BJ (cell line): Measurements from ENCODE around the gene PMP22. TPM values are rescaled to one million over a fixed set of nuclear protein-coding genes. Genes with fewer than 3 reads are reported as not detected.
A peak's percentile ranks its signal among the peaks of the same experiment; 100 is the strongest.

ENCODE experiments used
- CTCF ChIA-PET: fragments of 350-600 bp; formaldehyde crosslinking; extraction: SDS; loops from one replicate; lab custom pipeline; 2021; ENCODE audit warnings: antibody characterized with exemption, inconsistent platforms; lab: Yijun Ruan, JAX
- POLR2A ChIA-PET: fragments of 300-600 bp; sonication (Branson Sonifier 250); formaldehyde crosslinking; extraction: SDS; loops from one replicate; lab custom pipeline; 2021; ENCODE audit warnings: antibody characterized with exemption; lab: Charles Lee
- DNase-seq: peaks from one replicate; pipeline ENCODE4 v3.0.0-alpha.2; 2011; ENCODE audit warnings: low read depth
- H3K27me3 ChIP-seq: 2 replicates; pipeline ENCODE4 v1.6.0; 2011; ENCODE audit warnings: low read length; ENCODE audit not compliant: control insufficient read depth, insufficient read depth
- H3K36me3 ChIP-seq: 2 replicates; pipeline ENCODE4 v1.5.1; 2011; ENCODE audit warnings: low read length; ENCODE audit not compliant: control insufficient read depth, insufficient read depth
- H3K4me3 ChIP-seq: 2 replicates; pipeline ENCODE4 v1.5.1; 2011; ENCODE audit warnings: low read depth, mild to moderate bottlenecking, control low read depth, low read length
- CTCF ChIP-seq: IDR thresholded peaks from 2 replicates; pipeline ENCODE4 v1.5.1; 2011; ENCODE audit warnings: low read depth, mild to moderate bottlenecking, control low read depth, inconsistent platforms, low read length, moderate library complexity; ENCODE audit not compliant: insufficient read depth
- polyA plus RNA-seq: library from polyadenylated mRNA; depleted of rRNA; stranded (reverse); fragments of >200 nt; gene quantifications from 2 replicates; pipeline ENCODE4 v1.2.3, GENCODE V29; 2011

The PMP22 gene
- polyA plus RNA-seq, 1 experiment, result 208 TPM

GRCh38 chr17:15278924-15279477, 13.9 kb upstream of the PMP22 start:
- no peak for TF ChIP-seq CTCF
- DNase-seq, result peak; percentile 72
- H3K27me3 ChIP-seq, result no peaks in the 10 kb centered on the region; the same call in 1 of the 2 replicates
- no peak overlapping the region for H3K4me3 ChIP-seq
- ChIA-PET CTCF (interaction anchor here (1.1 kb wide), 1 partner anchor 224 kb away, joined by 4 read pairs; no protein-coding TSS in a partner anchor), POLR2A (no interaction called here)
- H3K36me3 ChIP-seq, result no peaks in the 10 kb centered on the region

GRCh38 chr17:15278380-15278779, 13.3 kb upstream of the PMP22 start:
- ChIA-PET POLR2A (no interaction called here), CTCF (interaction anchor here (1.1 kb wide), 1 partner anchor 15 kb away, joined by 3 read pairs; no protein-coding TSS in a partner anchor)
- no peak for DNase-seq
- no peaks in the 10 kb centered on the region; the same call in 1 of the 2 replicates for H3K27me3 ChIP-seq
- TF ChIP-seq CTCF, result no peak
- H3K36me3 ChIP-seq, result no peaks in the 10 kb centered on the region
- H3K4me3 ChIP-seq, result no peak overlapping the region

DNA sequence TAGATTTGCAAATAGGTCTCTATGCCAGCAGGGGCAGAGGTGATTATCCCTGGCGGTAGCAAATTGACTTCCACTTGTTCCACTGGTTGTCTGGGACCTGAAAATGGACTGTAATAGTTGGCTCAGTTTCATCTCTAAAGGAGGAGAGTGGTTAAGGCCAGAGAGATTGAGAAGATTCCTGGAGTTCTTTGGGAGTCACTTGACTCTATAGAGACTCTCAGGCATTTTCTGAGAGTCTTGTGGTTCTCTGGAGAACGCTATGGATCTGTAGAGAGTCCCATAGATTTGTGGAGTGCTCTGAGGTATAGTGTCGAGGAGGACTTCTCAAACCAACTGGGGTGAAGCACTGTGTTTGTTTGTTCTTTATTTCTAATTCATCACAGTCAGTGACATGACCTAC, 8.9 kb upstream of the PMP22 start:
- Histone ChIP-seq H3K4me3 (no peak overlapping the region), H3K36me3 (no peaks in the 10 kb centered on the region), H3K27me3 (peaks cover 1% of the 10 kb centered on the region; the same call in 1 of the 2 replicates)
- ChIA-PET CTCF (interaction anchor here (0.6 to 1.6 kb wide), 2 partner anchors 228 to 676 kb away, joined by 3 read pairs; no protein-coding TSS in a partner anchor), POLR2A (no interaction called here)
- TF ChIP-seq CTCF, result no peak
- DNase-seq, result no peak

DNA sequence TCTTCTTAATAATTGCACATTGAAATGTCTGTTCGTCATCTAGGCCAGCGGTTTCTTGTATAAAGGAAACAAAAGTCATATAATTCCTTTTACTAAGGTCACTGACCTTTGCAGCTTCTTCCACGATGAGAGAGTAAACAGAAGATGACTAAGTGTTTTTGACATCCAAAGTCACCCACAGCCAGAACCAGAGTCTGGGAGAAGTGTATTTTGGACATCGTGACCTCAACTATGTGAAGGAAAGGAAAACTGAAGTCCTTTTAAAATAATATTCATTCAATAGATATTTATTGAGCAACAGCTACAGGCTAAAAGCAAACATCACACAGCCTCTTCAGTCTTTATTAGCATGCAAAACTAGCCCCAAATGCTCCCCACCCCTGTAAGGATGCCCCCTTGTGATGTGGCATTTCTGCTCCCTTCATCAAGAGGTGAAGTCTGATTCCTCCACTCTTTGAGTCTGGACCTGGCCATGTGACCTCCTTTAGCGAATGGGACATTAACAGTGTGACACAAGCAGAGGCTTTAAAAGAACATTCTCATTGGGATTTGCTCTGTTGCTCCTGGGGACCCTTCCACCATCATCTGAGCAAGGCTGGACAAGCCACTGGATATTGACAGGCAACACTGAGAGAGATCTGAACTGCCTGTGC, 8.1 kb upstream of the PMP22 start:
- no peak overlapping the region for H3K4me3 ChIP-seq
- peak; percentile 96 for DNase-seq
- H3K36me3 ChIP-seq, result no peaks in the 10 kb centered on the region
- TF ChIP-seq CTCF, result no peak
- ChIA-PET CTCF (interaction anchor here (0.6 to 2.2 kb wide), 6 partner anchors 11 to 677 kb away, joined by 3 to 10 read pairs (median 3); no protein-coding TSS in a partner anchor), POLR2A (interaction anchor here (0.5 to 0.6 kb wide), 2 partner anchors 119 to 566 kb away, joined by 3 read pairs; no protein-coding TSS in a partner anchor)
- H3K27me3 ChIP-seq, result peaks cover 6% of the 10 kb centered on the region

DNA sequence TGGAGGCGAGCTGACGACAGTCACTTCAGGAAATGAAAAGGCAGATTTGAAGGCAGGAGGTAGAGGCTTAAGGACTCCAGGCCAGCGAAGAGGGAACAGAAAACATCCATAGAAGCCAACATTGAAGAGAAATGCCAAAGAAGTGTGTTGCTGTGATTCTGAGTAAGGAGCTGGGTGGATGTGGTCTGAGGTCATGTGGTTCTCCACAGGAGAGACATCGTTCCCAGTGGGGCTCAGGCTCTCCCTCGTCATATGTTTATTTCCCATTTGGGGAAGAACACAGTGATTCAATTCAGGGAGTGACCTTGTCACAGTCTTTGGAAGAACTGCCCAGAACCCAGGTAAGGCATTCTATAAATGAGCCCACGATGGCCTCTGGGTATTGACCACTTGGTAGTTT, 6.6 kb upstream of the PMP22 start:
- H3K4me3 ChIP-seq, result no peak overlapping the region
- ChIA-PET CTCF (interaction anchor here (1.0 to 2.2 kb wide), 3 partner anchors 9 to 231 kb away, joined by 3 to 10 read pairs (median 5); no protein-coding TSS in a partner anchor), POLR2A (no interaction called here)
- DNase-seq, result no peak
- no peaks in the 10 kb centered on the region for H3K36me3 ChIP-seq
- no peak for TF ChIP-seq CTCF
- peaks cover 9% of the 10 kb centered on the region for H3K27me3 ChIP-seq
